Measurements from ENCODE around the gene STK32B.

- TF ChIP-seq POLR2A (IDR thresholded peaks at IDR 0.05; ENCODE audit: low read depth, low read length) (no peak), CTCF (IDR thresholded peaks at IDR 0.05; ENCODE audit: extremely low read depth in 1 of 2, insufficient read depth in 1 of 2, low read depth in 1 of 2, low read length in 2 of 2) (no peak), MYC (IDR thresholded peaks at IDR 0.05; ENCODE audit: low read depth, low read length) (no peak)
Measured at GRCh38 chr4:5424211-5424610, 372.9 kb downstream of the STK32B start.

All from endothelial cell of umbilical vein (primary cell).